HFF-Myc (cell line): Measurements from ENCODE around the gene LRRFIP1.

Source experiments
- DNase-seq: peaks from one replicate; pipeline ENCODE4 v3.0.0-alpha.2; 2011; ENCODE audit warnings: low read depth; ENCODE audit errors: extremely low read depth
- H3K4me3 ChIP-seq: replicated peaks from 2 replicates; pipeline ENCODE4 v1.5.1; 2011; ENCODE audit warnings: low read depth, mild to moderate bottlenecking, control low read depth, low read length
- CTCF ChIP-seq: IDR thresholded peaks from 2 replicates; pipeline ENCODE4 v1.5.1; 2012; ENCODE audit warnings: mild to moderate bottlenecking, low read depth, low read length, control low read depth; ENCODE audit errors: missing control alignments

The LRRFIP1 gene

GRCh38 chr2:237752761-237753165 is 125.4 kb downstream of the LRRFIP1 start:
- no peak for TF ChIP-seq CTCF
- H3K4me3 ChIP-seq = no peak overlapping the region
- no peak for DNase-seq

- no peak for DNase-seq
- TF ChIP-seq CTCF = no peak
- H3K4me3 ChIP-seq = no peak overlapping the region
Observed at GRCh38 chr2:237754182-237754581, 126.8 kb downstream of the LRRFIP1 start.

GRCh38 chr2:237754626-237755248 is 127.3 kb downstream of the LRRFIP1 start:
- no peak for DNase-seq
- TF ChIP-seq CTCF = no peak
- no peak overlapping the region for H3K4me3 ChIP-seq

- no peak overlapping the region for H3K4me3 ChIP-seq
- TF ChIP-seq CTCF = no peak
- DNase-seq = no peak
Observed at GRCh38 chr2:237757616-237758015, 130.2 kb downstream of the LRRFIP1 start.

DNA sequence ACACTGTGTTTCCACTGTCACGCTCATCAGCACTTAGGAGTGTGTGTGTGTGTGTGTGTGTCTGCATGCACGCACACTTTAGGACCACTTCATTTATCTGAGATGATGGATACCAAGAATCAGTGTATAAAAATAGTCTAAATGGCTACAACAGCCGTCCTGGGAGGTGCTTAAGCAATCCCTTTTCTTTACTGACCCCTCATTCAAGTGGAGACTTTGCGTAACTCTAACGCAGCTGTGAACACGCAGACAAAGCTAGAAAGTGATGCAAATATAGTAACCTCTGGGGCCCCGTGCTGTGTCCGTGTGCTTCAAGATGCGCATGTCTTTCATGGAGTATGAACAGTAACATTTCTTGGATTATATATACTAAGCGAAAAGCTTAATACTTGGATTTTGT is 130.8 kb downstream of the LRRFIP1 start:
- no peak overlapping the region for H3K4me3 ChIP-seq
- TF ChIP-seq CTCF = no peak
- DNase-seq = no peak

DNA sequence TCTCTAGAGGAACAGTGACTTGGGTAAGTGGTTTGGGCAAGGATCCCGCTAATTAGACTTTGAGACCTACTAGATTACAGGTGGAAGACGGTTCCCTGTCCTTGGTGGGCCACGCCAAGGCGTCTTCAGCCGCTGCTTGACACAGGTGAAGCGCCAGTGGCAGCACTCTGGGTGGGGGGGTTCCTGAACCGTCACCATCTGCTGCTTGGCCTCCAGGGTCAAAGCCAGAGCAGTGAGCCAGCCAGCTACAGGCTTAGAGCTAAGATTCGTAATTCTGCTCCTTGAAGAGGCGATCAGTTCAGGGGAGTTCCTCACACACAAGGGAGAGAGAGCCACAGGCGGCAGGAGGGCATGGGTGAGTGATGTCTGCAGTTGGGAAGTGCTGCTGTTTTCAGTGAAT is 131.8 kb downstream of the LRRFIP1 start:
- no peak for DNase-seq
- H3K4me3 ChIP-seq = no peak overlapping the region
- no peak for TF ChIP-seq CTCF
